DOHH2 (cell line): ENCODE measurements around the gene NEGR1.

Experiments used
- H3F3A ChIP-seq: fragments of 200-600 bp; sonication (generic), shearing (Covaris generic); 2 replicates; pipeline ENCODE4 v1.6.0; 2016; ENCODE audit warnings: antibody characterized with exemption, mild to moderate bottlenecking; ENCODE audit not compliant: control insufficient read depth, insufficient read depth
- H3K27ac ChIP-seq: fragments of 200-600 bp; sonication (generic); 2 replicates; pipeline ENCODE4 v1.5.1; 2014; ENCODE audit warnings: low read depth, mild to moderate bottlenecking, low read length, moderate library complexity
- H3K27me3 ChIP-seq: fragments of 200-600 bp; sonication (generic); 2 replicates; pipeline ENCODE4 v1.6.1; 2014; ENCODE audit warnings: mild to moderate bottlenecking, low read length, mixed read lengths; ENCODE audit not compliant: control insufficient read depth
- H3K36me3 ChIP-seq: fragments of 200-600 bp; sonication (generic); 2 replicates; pipeline ENCODE4 v1.6.1; 2014; ENCODE audit warnings: mild to moderate bottlenecking, low read length, moderate library complexity, mixed read lengths; ENCODE audit not compliant: control insufficient read depth
- H3K4me1 ChIP-seq: fragments of 200-600 bp; sonication (generic); 2 replicates; pipeline ENCODE4 v1.6.1; 2014; ENCODE audit warnings: mild to moderate bottlenecking, low read length, mixed read lengths; ENCODE audit not compliant: control insufficient read depth
- H3K4me2 ChIP-seq: fragments of 200-600 bp; sonication (generic); 2 replicates; pipeline ENCODE4 v1.6.0; 2014; ENCODE audit warnings: mild to moderate bottlenecking, low read length, moderate library complexity
- H3K4me3 ChIP-seq: fragments of 200-600 bp; sonication (generic); 2 replicates; pipeline ENCODE4 v1.5.1; 2014; ENCODE audit warnings: mild to moderate bottlenecking, low read length, mixed read lengths
- H3K79me2 ChIP-seq: fragments of 200-600 bp; sonication (generic); 2 replicates; pipeline ENCODE4 v1.6.1; 2014; ENCODE audit warnings: mild to moderate bottlenecking, low read length, mixed read lengths; ENCODE audit not compliant: control insufficient read depth
- H3K9me2 ChIP-seq: fragments of 200-600 bp; sonication (generic); replicated peaks from 2 replicates; pipeline ENCODE4 v1.6.1; 2014; ENCODE audit warnings: mild to moderate bottlenecking, low read length, mixed read lengths; ENCODE audit not compliant: control insufficient read depth
- H3K9me3 ChIP-seq: fragments of 200-600 bp; sonication (generic); 2 replicates; pipeline ENCODE4 v1.6.1; 2014; ENCODE audit warnings: antibody characterized with exemption, low read length, mixed read lengths; ENCODE audit not compliant: control insufficient read depth, insufficient read depth
- H4K20me1 ChIP-seq: fragments of 200-600 bp; sonication (generic); 2 replicates; pipeline ENCODE4 v1.6.0; 2014; ENCODE audit warnings: low read depth, mild to moderate bottlenecking, antibody characterized with exemption, low read length, moderate library complexity; ENCODE audit not compliant: control insufficient read depth, insufficient read depth
- CTCF ChIP-seq: fragments of 200-600 bp; sonication (generic); IDR thresholded peaks from one replicate; pipeline ENCODE4 v1.5.1; 2014; ENCODE audit warnings: antibody characterized with exemption, mild to moderate bottlenecking, low read depth, low read length; ENCODE audit not compliant: poor library complexity, severe bottlenecking
- EZH2phosphoT487 ChIP-seq: fragments of 200-600 bp; sonication (generic); IDR thresholded peaks from 2 replicates; pipeline ENCODE4 v1.6.1; 2017; ENCODE audit warnings: borderline replicate concordance, mild to moderate bottlenecking, antibody characterized with exemption, low read length, moderate library complexity, mixed read lengths

NEGR1 gene

GRCh38 chr1:71566413-71566812 lies 715.9 kb downstream of the NEGR1 start:
- no peaks in the 10 kb centered on the region for H3K9me3 ChIP-seq
- no peak overlapping the region for H3K27ac ChIP-seq
- no peaks in the 10 kb centered on the region for H3K79me2 ChIP-seq
- no peak for TF ChIP-seq CTCF
- TF ChIP-seq EZH2phosphoT487 = no peak
- H3F3A ChIP-seq = no peaks in the 10 kb centered on the region
- H4K20me1 ChIP-seq = no peaks in the 10 kb centered on the region
- H3K27me3 ChIP-seq = no peaks in the 10 kb centered on the region
- H3K4me2 ChIP-seq = no peak overlapping the region
- H3K9me2 ChIP-seq = no peaks in the 10 kb centered on the region
- H3K4me1 ChIP-seq = no peaks in the 10 kb centered on the region
- no peak overlapping the region for H3K4me3 ChIP-seq
- no peaks in the 10 kb centered on the region for H3K36me3 ChIP-seq

- TF ChIP-seq EZH2phosphoT487 (no peak), CTCF (no peak)
- Histone ChIP-seq H3K27ac (no peak overlapping the region), H3K4me2 (no peak overlapping the region), H3K9me3 (no peaks in the 10 kb centered on the region), H3K79me2 (no peaks in the 10 kb centered on the region), H3K4me3 (no peak overlapping the region), H3K4me1 (no peaks in the 10 kb centered on the region), H3F3A (no peaks in the 10 kb centered on the region), H3K36me3 (no peaks in the 10 kb centered on the region), H3K27me3 (no peaks in the 10 kb centered on the region), H4K20me1 (no peaks in the 10 kb centered on the region), H3K9me2 (no peaks in the 10 kb centered on the region)
Observed at GRCh38 chr1:71565831-71566230, 716.5 kb downstream of the NEGR1 start.

- Histone ChIP-seq H3K27me3 (no peaks in the 10 kb centered on the region), H3K9me3 (no peaks in the 10 kb centered on the region), H3K4me1 (no peaks in the 10 kb centered on the region), H3K4me2 (no peak overlapping the region), H3K36me3 (no peaks in the 10 kb centered on the region), H4K20me1 (no peaks in the 10 kb centered on the region), H3K79me2 (no peaks in the 10 kb centered on the region), H3K4me3 (no peak overlapping the region), H3K27ac (no peak overlapping the region), H3K9me2 (no peaks in the 10 kb centered on the region), H3F3A (no peaks in the 10 kb centered on the region)
- no peak for TF ChIP-seq EZH2phosphoT487
- TF ChIP-seq CTCF = no peak
Observed at GRCh38 chr1:71565262-71565661, 717.1 kb downstream of the NEGR1 start.

- Histone ChIP-seq H3K27ac (no peak overlapping the region), H3K4me2 (no peak overlapping the region)
- TF ChIP-seq EZH2phosphoT487 = no peak
- TF ChIP-seq CTCF = no peak
Observed at GRCh38 chr1:71562298-71562697, 720.0 kb downstream of the NEGR1 start.

More at GRCh38 chr1:71562298-71562697, 720.0 kb downstream of the NEGR1 start:
- H4K20me1 ChIP-seq = no peaks in the 10 kb centered on the region
- H3F3A ChIP-seq = no peaks in the 10 kb centered on the region
- H3K4me1 ChIP-seq = no peaks in the 10 kb centered on the region
- H3K9me3 ChIP-seq = no peaks in the 10 kb centered on the region
- no peaks in the 10 kb centered on the region for H3K36me3 ChIP-seq
- H3K9me2 ChIP-seq = no peaks in the 10 kb centered on the region
- no peaks in the 10 kb centered on the region for H3K79me2 ChIP-seq
- H3K27me3 ChIP-seq = no peaks in the 10 kb centered on the region
- H3K4me3 ChIP-seq = no peak overlapping the region
